HCT116 (cell line): ENCODE results near the gene TBPL1. TPM values are rescaled to one million over a fixed set of nuclear protein-coding genes. Genes with fewer than 3 reads are reported as not detected.

Source experiments
- ATAC-seq: fragments of 200-7000 bp; cut with Tn5 transposase; 2 replicates; pipeline ENCODE4 v1.9.1; 2020; ENCODE audit warnings: mild to moderate bottlenecking, moderate library complexity
- BruUV-seq: library from RNA; stranded (reverse); fragments of 400-500 nt; replicated peaks from 2 replicates; lab custom pipeline; 2021; lab: Mats Ljungman, UMichigan
- CTCF ChIA-PET: fragments of 300-600 bp; sonication (Branson Sonifier 250); formaldehyde crosslinking; loops from one replicate; lab custom pipeline; 2021; ENCODE audit warnings: antibody characterized with exemption; lab: Charles Lee
- POLR2A ChIA-PET: fragments of 300-600, 350-600 bp; sonication (Branson Sonifier 250); formaldehyde crosslinking; loops from one replicate; lab custom pipeline; 2021; ENCODE audit warnings: antibody characterized with exemption; lab: Charles Lee
- RAD21 ChIA-PET, 2 experiments: fragments of 300-600 bp; sonication (Branson Sonifier 250); formaldehyde crosslinking; loops; one replicate each; lab custom pipeline; 2023; ENCODE audit warnings: low total read pairs in 2 of 2; ENCODE audit not compliant: uncharacterized antibody in 2 of 2, unreplicated experiment in 2 of 2, low non-redundant PET in 1 of 2; lab: Charles Lee
- DNase-seq: peaks from one replicate; pipeline ENCODE4 v3.0.0-alpha.2; 2010; ENCODE audit warnings: low read depth, low spot score
- H2AFZ ChIP-seq: fragments of 200-600 bp; shearing (Covaris generic), sonication (generic); 2 replicates; pipeline ENCODE4 v1.6.1; 2017; ENCODE audit warnings: low read depth, mixed run types, mixed read lengths, antibody characterized with exemption, low read length; ENCODE audit not compliant: poor library complexity, severe bottlenecking
- H3K27ac ChIP-seq: 2 replicates; pipeline ENCODE4 v1.5.1; 2012; ENCODE audit warnings: low read depth, low read length
- H3K27me3 ChIP-seq: fragments of 200-600 bp; sonication (generic); 2 replicates; pipeline ENCODE4 v1.6.1; 2016; ENCODE audit warnings: mixed run types, low read length, mixed read lengths; ENCODE audit not compliant: insufficient read depth
- H3K36me3 ChIP-seq, 2 experiments: fragments of 200-500 bp in 1 of 2; fragments of 200-600 bp in 1 of 2; sonication (Bioruptor generic) in 1 of 2; sonication (generic) in 1 of 2; 2 replicates each; pipeline versions ENCODE4 v1.5.1 to v1.6.1; 2014 to 2016; ENCODE audit warnings: low read length in 2 of 2, inconsistent platforms in 1 of 2, mixed read lengths in 1 of 2, mixed run types in 1 of 2; ENCODE audit not compliant: insufficient read depth in 2 of 2, control insufficient read depth in 1 of 2
- H3K4me1 ChIP-seq, 2 experiments: fragments of 200-600 bp in 1 of 2; sonication (generic) in 1 of 2; 2 replicates each; pipeline versions ENCODE4 v1.5.1 to v1.6.1; 2012 to 2017; ENCODE audit warnings: low read length in 2 of 2, inconsistent platforms in 1 of 2, mild to moderate bottlenecking in 1 of 2, mixed read lengths in 1 of 2, mixed run types in 1 of 2, moderate library complexity in 1 of 2; ENCODE audit not compliant: insufficient read depth in 2 of 2, control insufficient read depth in 1 of 2
- H3K4me2 ChIP-seq: fragments of 200-600 bp; sonication (generic); 2 replicates; pipeline ENCODE4 v1.6.1; 2017; ENCODE audit warnings: mixed run types, low read length, mixed read lengths
- H3K4me3 ChIP-seq, 2 experiments: fragments of 200-600 bp in 1 of 2; sonication (generic) in 1 of 2; replicated peaks in 1 of 2; 2 replicates each; pipeline ENCODE4 v1.5.1; 2011 to 2016; ENCODE audit warnings: low read length in 2 of 2, control low read depth in 1 of 2, low read depth in 1 of 2, mild to moderate bottlenecking in 1 of 2, mixed read lengths in 1 of 2, mixed run types in 1 of 2
- H3K79me2 ChIP-seq: fragments of 200-600 bp; sonication (generic); 2 replicates; pipeline ENCODE4 v1.6.1; 2017; ENCODE audit warnings: mild to moderate bottlenecking, mixed run types, low read length, moderate library complexity, mixed read lengths; ENCODE audit not compliant: insufficient read depth
- H3K9ac ChIP-seq: fragments of 200-600 bp; sonication (generic); 2 replicates; pipeline ENCODE4 v1.6.1; 2016; ENCODE audit warnings: low read length, mixed read lengths
- H3K9me2 ChIP-seq: fragments of 200-600 bp; sonication (generic), shearing (Covaris generic); 2 replicates; pipeline ENCODE4 v1.6.1; 2017; ENCODE audit warnings: mixed run types, mild to moderate bottlenecking, moderate library complexity; ENCODE audit not compliant: insufficient read depth
- H3K9me3 ChIP-seq, 2 experiments: fragments of 200-500 bp in 1 of 2; fragments of 200-600 bp in 1 of 2; sonication (Bioruptor generic) in 1 of 2; sonication (generic) in 1 of 2; 2 replicates each; pipeline ENCODE4 v1.6.1; 2014 to 2017; ENCODE audit warnings: low read length in 2 of 2, mixed read lengths in 2 of 2, inconsistent platforms in 1 of 2, low read depth in 1 of 2, mild to moderate bottlenecking in 1 of 2, mixed run types in 1 of 2, moderate library complexity in 1 of 2; ENCODE audit not compliant: control insufficient read depth in 1 of 2, insufficient read depth in 1 of 2
- H4K20me1 ChIP-seq: fragments of 200-600 bp; sonication (generic), shearing (Covaris generic); 2 replicates; pipeline ENCODE4 v1.6.1; 2017; ENCODE audit warnings: mixed run types, mild to moderate bottlenecking, moderate library complexity; ENCODE audit not compliant: insufficient read depth
- CEBPB ChIP-seq: IDR thresholded peaks from 2 replicates; pipeline ENCODE4 v1.6.1; 2012; ENCODE audit warnings: low read depth
- ELF1 ChIP-seq: IDR thresholded peaks from 2 replicates; pipeline ENCODE4 v1.6.1; 2012; ENCODE audit warnings: low read depth, borderline replicate concordance
- EZH2 ChIP-seq: fragments of 200-600 bp; sonication (generic); IDR thresholded peaks from 2 replicates; pipeline ENCODE4 v1.6.1; 2017; ENCODE audit warnings: antibody characterized with exemption, mixed run types
- EZH2phosphoT487 ChIP-seq: fragments of 200-600 bp; IDR thresholded peaks from 2 replicates; pipeline ENCODE4 v1.6.1; 2018; ENCODE audit warnings: antibody characterized with exemption, borderline replicate concordance
- FOSL1 ChIP-seq: IDR thresholded peaks from 2 replicates; pipeline ENCODE4 v1.6.1; 2012; ENCODE audit warnings: low read depth
- JUND ChIP-seq: IDR thresholded peaks from 2 replicates; pipeline ENCODE4 v1.6.1; 2012
- POLR2A ChIP-seq: IDR thresholded peaks from 2 replicates; pipeline ENCODE4 v1.7.0; 2011; ENCODE audit warnings: borderline replicate concordance; ENCODE audit not compliant: insufficient read depth, insufficient read length; ENCODE audit errors: extremely low read depth
- POLR2AphosphoS5 ChIP-seq: IDR thresholded peaks from 2 replicates; pipeline ENCODE4 v1.6.1; 2011; ENCODE audit warnings: mild to moderate bottlenecking, low read depth, low read length, moderate library complexity
- SP1 ChIP-seq: IDR thresholded peaks from 2 replicates; pipeline ENCODE4 v1.6.1; 2012; ENCODE audit warnings: low read depth
- SRF ChIP-seq: IDR thresholded peaks from 2 replicates; pipeline ENCODE4 v1.6.1; 2012; ENCODE audit warnings: low read depth
- TCF7L2 ChIP-seq: IDR thresholded peaks from 2 replicates; pipeline ENCODE4 v1.7.0; 2011; ENCODE audit warnings: borderline replicate concordance, inconsistent platforms; ENCODE audit not compliant: insufficient read depth, insufficient read length; ENCODE audit errors: extremely low read depth
- YY1 ChIP-seq: IDR thresholded peaks from 2 replicates; pipeline ENCODE4 v1.6.1; 2011; ENCODE audit warnings: low read length, low read depth, moderate library complexity, mild to moderate bottlenecking; ENCODE audit not compliant: insufficient replicate concordance; ENCODE audit errors: extremely low read depth
- ZFX ChIP-seq: fragments of 450-650 bp; IDR thresholded peaks from 2 replicates; pipeline ENCODE4 v1.6.1; 2017
- ZNF274 ChIP-seq: fragments of 200-500 bp; sonication (Bioruptor generic); IDR thresholded peaks from 2 replicates; pipeline ENCODE4 v1.6.1; 2014; ENCODE audit warnings: mild to moderate bottlenecking, low read depth, low read length, inconsistent platforms
- intact Hi-C: fragments of 100-400 bp; cut with micrococcal nuclease; formaldehyde crosslinking; loops from 2 replicates; pipeline ENCODE4 v1.10.0; 2022
- total RNA-seq: library from RNA; stranded (reverse); gene quantifications from one replicate; pipeline ENCODE4 v1.2.1, GENCODE V29; 2021; ENCODE audit not compliant: unreplicated experiment
- TF ChIP-seq, protein P1 (sequence below): IDR thresholded peaks from 2 replicates; pipeline ENCODE4 v1.6.1; 2012
- TF ChIP-seq, protein P2 (sequence below): IDR thresholded peaks from 2 replicates; pipeline ENCODE4 v1.6.1; 2011; ENCODE audit warnings: mild to moderate bottlenecking, low read length, moderate library complexity; ENCODE audit not compliant: insufficient replicate concordance; ENCODE audit errors: extremely low read depth
- TF ChIP-seq, protein P3 (sequence below): IDR thresholded peaks from 2 replicates; pipeline ENCODE4 v1.6.1; 2012; ENCODE audit warnings: low read depth

Gene TBPL1
- total RNA-seq, 1 experiment from 2014 or later: 34.9 TPM

DNA sequence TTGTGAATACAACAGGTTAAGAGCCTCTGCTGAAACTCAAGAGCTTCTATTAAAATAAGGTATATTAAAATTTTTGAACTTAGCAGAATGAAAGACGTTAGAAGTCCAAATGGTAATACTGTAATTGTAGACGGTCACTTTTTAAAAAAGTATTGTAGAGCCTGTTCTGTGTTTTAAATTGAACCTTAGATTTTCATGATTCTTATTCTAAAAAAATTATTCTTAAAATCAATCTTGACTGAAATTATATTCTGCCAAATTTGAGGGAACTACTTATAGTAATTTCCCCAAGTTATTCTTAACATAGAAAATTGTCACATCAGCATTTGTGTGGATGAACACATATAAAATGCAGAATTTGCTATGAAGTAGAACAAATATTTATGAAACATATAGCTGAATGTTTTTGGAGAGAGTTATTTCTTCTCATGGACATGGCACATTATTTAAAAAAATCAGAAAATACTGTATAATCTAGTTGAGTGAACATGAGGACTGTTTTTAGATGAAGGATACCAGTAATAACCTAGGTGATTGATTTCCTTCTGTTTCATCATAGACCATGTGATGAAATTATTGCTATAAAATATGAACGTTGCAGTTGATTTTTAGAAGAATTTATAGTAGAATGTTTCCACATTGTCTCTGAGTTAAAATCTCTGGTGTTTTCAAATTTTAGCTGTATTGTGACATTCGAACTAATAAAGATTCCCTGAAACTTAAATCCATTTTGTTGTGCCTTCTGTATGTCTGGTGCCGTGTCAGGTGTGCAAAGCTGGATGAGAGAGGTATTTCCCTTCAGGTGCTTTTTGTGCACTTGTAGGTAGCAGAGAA, 2.8 kb downstream of the TBPL1 start:
- Histone ChIP-seq H3K79me2 (peaks cover 75% of the 10 kb centered on the region), H3K9ac (no peak overlapping the region), H3K4me3 (no peak overlapping the region), H3K9me3 (no peaks in the 10 kb centered on the region), H4K20me1 (0 out of 2 replicates have a peak, but pooled peaks cover 3% of the 10 kb centered on the region), H3K4me1 (peaks cover 6 to 14% of the 10 kb centered on the region in 2 experiments; a peak in 3 of 4 replicates), H3K27me3 (no peaks in the 10 kb centered on the region), H3K27ac (no peak overlapping the region), H2AFZ (no peak overlapping the region), H3K36me3 (no peaks in the 10 kb centered on the region)
- POLR2A ChIA-PET: interaction anchor here (1.1 kb wide), 1 partner anchor 108 kb away, joined by 3 read pairs; no protein-coding TSS in a partner anchor
- RAD21 ChIA-PET: no interaction called here
- DNase-seq: no peak
- intact Hi-C loops: no loop called here
- no TSS peak for BruUV-seq
- no peak for TF ChIP-seq ZFX
- no peak for TF ChIP-seq ELF1
- no peak for TF ChIP-seq ZNF274
- no peak for TF ChIP-seq CEBPB
- TF ChIP-seq, protein P1, sequence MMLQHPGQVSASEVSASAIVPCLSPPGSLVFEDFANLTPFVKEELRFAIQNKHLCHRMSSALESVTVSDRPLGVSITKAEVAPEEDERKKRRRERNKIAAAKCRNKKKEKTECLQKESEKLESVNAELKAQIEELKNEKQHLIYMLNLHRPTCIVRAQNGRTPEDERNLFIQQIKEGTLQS: no peak
- TF ChIP-seq POLR2AphosphoS5: no peak
- no peak for TF ChIP-seq TCF7L2
- no peak for TF ChIP-seq YY1
- no peak for TF ChIP-seq JUND
- no peak for TF ChIP-seq EZH2
- no peak for TF ChIP-seq FOSL1
- TF ChIP-seq, protein P2, sequence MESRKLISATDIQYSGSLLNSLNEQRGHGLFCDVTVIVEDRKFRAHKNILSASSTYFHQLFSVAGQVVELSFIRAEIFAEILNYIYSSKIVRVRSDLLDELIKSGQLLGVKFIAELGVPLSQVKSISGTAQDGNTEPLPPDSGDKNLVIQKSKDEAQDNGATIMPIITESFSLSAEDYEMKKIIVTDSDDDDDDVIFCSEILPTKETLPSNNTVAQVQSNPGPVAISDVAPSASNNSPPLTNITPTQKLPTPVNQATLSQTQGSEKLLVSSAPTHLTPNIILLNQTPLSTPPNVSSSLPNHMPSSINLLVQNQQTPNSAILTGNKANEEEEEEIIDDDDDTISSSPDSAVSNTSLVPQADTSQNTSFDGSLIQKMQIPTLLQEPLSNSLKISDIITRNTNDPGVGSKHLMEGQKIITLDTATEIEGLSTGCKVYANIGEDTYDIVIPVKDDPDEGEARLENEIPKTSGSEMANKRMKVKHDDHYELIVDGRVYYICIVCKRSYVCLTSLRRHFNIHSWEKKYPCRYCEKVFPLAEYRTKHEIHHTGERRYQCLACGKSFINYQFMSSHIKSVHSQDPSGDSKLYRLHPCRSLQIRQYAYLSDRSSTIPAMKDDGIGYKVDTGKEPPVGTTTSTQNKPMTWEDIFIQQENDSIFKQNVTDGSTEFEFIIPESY: no peak
- no peak for TF ChIP-seq POLR2A
- TF ChIP-seq, protein P3, sequence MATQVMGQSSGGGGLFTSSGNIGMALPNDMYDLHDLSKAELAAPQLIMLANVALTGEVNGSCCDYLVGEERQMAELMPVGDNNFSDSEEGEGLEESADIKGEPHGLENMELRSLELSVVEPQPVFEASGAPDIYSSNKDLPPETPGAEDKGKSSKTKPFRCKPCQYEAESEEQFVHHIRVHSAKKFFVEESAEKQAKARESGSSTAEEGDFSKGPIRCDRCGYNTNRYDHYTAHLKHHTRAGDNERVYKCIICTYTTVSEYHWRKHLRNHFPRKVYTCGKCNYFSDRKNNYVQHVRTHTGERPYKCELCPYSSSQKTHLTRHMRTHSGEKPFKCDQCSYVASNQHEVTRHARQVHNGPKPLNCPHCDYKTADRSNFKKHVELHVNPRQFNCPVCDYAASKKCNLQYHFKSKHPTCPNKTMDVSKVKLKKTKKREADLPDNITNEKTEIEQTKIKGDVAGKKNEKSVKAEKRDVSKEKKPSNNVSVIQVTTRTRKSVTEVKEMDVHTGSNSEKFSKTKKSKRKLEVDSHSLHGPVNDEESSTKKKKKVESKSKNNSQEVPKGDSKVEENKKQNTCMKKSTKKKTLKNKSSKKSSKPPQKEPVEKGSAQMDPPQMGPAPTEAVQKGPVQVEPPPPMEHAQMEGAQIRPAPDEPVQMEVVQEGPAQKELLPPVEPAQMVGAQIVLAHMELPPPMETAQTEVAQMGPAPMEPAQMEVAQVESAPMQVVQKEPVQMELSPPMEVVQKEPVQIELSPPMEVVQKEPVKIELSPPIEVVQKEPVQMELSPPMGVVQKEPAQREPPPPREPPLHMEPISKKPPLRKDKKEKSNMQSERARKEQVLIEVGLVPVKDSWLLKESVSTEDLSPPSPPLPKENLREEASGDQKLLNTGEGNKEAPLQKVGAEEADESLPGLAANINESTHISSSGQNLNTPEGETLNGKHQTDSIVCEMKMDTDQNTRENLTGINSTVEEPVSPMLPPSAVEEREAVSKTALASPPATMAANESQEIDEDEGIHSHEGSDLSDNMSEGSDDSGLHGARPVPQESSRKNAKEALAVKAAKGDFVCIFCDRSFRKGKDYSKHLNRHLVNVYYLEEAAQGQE: no peak
- TF ChIP-seq SP1: no peak
- TF ChIP-seq EZH2phosphoT487: no peak
- TF ChIP-seq SRF: no peak
- TF ChIP-seq, all 23 proteins: peak for 0
- H3K9me2 ChIP-seq: no peaks in the 10 kb centered on the region
- no peak overlapping the region for H3K4me2 ChIP-seq
- no peak for ATAC-seq
- CTCF ChIA-PET: interaction anchor here (1.4 kb wide), 1 partner anchor 108 kb away, joined by 3 read pairs; no protein-coding TSS in a partner anchor
